ENCODE measurements around the gene ACTR3C.

Gene ACTR3C

GRCh38 chr7:150365673-150366398 is 42.5 kb upstream of the ACTR3C start:
- H3K27me3 ChIP-seq (ENCODE audit: control insufficient read depth, insufficient read depth, low read length), result no peaks in the 10 kb centered on the region
- H3K9me3 ChIP-seq (ENCODE audit: control insufficient read depth, insufficient read depth, low read length), result no peaks in the 10 kb centered on the region
- H3K4me3 ChIP-seq (ENCODE audit: low read depth, low read length), result no peak overlapping the region
- H3K9ac ChIP-seq (ENCODE audit: low read depth, low read length), result no peak overlapping the region
- peaks cover 10% of the 10 kb centered on the region for H3K36me3 ChIP-seq (ENCODE audit: control insufficient read depth, insufficient read depth, low read length)
- H3K4me1 ChIP-seq (ENCODE audit: control insufficient read depth, insufficient read depth, low read length), result peaks cover 15% of the 10 kb centered on the region

- no peak overlapping the region for H3K9ac ChIP-seq (ENCODE audit: low read depth, low read length)
- no peaks in the 10 kb centered on the region for H3K27me3 ChIP-seq (ENCODE audit: control insufficient read depth, insufficient read depth, low read length)
- peaks cover 15% of the 10 kb centered on the region for H3K4me1 ChIP-seq (ENCODE audit: control insufficient read depth, insufficient read depth, low read length)
- H3K36me3 ChIP-seq (ENCODE audit: control insufficient read depth, insufficient read depth, low read length), result peaks cover 5% of the 10 kb centered on the region
- H3K4me3 ChIP-seq (ENCODE audit: low read depth, low read length), result no peak overlapping the region
- H3K9me3 ChIP-seq (ENCODE audit: control insufficient read depth, insufficient read depth, low read length), result no peaks in the 10 kb centered on the region
These were observed 41.8 kb upstream of the ACTR3C start for GRCh38 chr7:150365194-150365593.

- Histone ChIP-seq H3K4me3 (ENCODE audit: low read depth, low read length) (no peak overlapping the region), H3K4me1 (ENCODE audit: control insufficient read depth, insufficient read depth, low read length) (peaks cover 8% of the 10 kb centered on the region), H3K9me3 (ENCODE audit: control insufficient read depth, insufficient read depth, low read length) (no peaks in the 10 kb centered on the region), H3K36me3 (ENCODE audit: control insufficient read depth, insufficient read depth, low read length) (no peaks in the 10 kb centered on the region), H3K27me3 (ENCODE audit: control insufficient read depth, insufficient read depth, low read length) (no peaks in the 10 kb centered on the region), H3K9ac (ENCODE audit: low read depth, low read length) (no peak overlapping the region)
These were observed 40.5 kb upstream of the ACTR3C start for GRCh38 chr7:150363872-150364271.

- Histone ChIP-seq H3K4me3 (ENCODE audit: low read depth, low read length) (no peak overlapping the region), H3K9ac (ENCODE audit: low read depth, low read length) (no peak overlapping the region), H3K9me3 (ENCODE audit: control insufficient read depth, insufficient read depth, low read length) (no peaks in the 10 kb centered on the region), H3K27me3 (ENCODE audit: control insufficient read depth, insufficient read depth, low read length) (no peaks in the 10 kb centered on the region), H3K4me1 (ENCODE audit: control insufficient read depth, insufficient read depth, low read length) (peaks cover 8% of the 10 kb centered on the region), H3K36me3 (ENCODE audit: control insufficient read depth, insufficient read depth, low read length) (no peaks in the 10 kb centered on the region)
These were observed 40.0 kb upstream of the ACTR3C start for GRCh38 chr7:150363370-150363769.

GRCh38 chr7:150361807-150362621 is 38.7 kb upstream of the ACTR3C start:
- peaks cover 11% of the 10 kb centered on the region for H3K4me1 ChIP-seq (ENCODE audit: control insufficient read depth, insufficient read depth, low read length)

GRCh38 chr7:150361402-150361801 is 38.1 kb upstream of the ACTR3C start:
- Histone ChIP-seq H3K4me1 (ENCODE audit: control insufficient read depth, insufficient read depth, low read length) (peaks cover 11% of the 10 kb centered on the region), H3K36me3 (ENCODE audit: control insufficient read depth, insufficient read depth, low read length) (no peaks in the 10 kb centered on the region), H3K9me3 (ENCODE audit: control insufficient read depth, insufficient read depth, low read length) (no peaks in the 10 kb centered on the region), H3K27me3 (ENCODE audit: control insufficient read depth, insufficient read depth, low read length) (no peaks in the 10 kb centered on the region), H3K9ac (ENCODE audit: low read depth, low read length) (no peak overlapping the region), H3K4me3 (ENCODE audit: low read depth, low read length) (no peak overlapping the region)

More at GRCh38 chr7:150361807-150362621, 38.7 kb upstream of the ACTR3C start:
- no peak overlapping the region for H3K4me3 ChIP-seq (ENCODE audit: low read depth, low read length)
- H3K9ac ChIP-seq (ENCODE audit: low read depth, low read length), result no peak overlapping the region
- no peaks in the 10 kb centered on the region for H3K9me3 ChIP-seq (ENCODE audit: control insufficient read depth, insufficient read depth, low read length)
- H3K36me3 ChIP-seq (ENCODE audit: control insufficient read depth, insufficient read depth, low read length), result no peaks in the 10 kb centered on the region
- no peaks in the 10 kb centered on the region for H3K27me3 ChIP-seq (ENCODE audit: control insufficient read depth, insufficient read depth, low read length)

- H3K4me1 ChIP-seq (ENCODE audit: control insufficient read depth, insufficient read depth, low read length), result peaks cover 11% of the 10 kb centered on the region
These were observed 37.2 kb upstream of the ACTR3C start for GRCh38 chr7:150360363-150361058.

GRCh38 chr7:150359622-150360362 is 36.4 kb upstream of the ACTR3C start:
- no peaks in the 10 kb centered on the region for H3K27me3 ChIP-seq (ENCODE audit: control insufficient read depth, insufficient read depth, low read length)
- no peak overlapping the region for H3K4me3 ChIP-seq (ENCODE audit: low read depth, low read length)
- no peaks in the 10 kb centered on the region for H3K36me3 ChIP-seq (ENCODE audit: control insufficient read depth, insufficient read depth, low read length)
- no peaks in the 10 kb centered on the region for H3K9me3 ChIP-seq (ENCODE audit: control insufficient read depth, insufficient read depth, low read length)
- H3K4me1 ChIP-seq (ENCODE audit: control insufficient read depth, insufficient read depth, low read length), result peaks cover 11% of the 10 kb centered on the region
- H3K9ac ChIP-seq (ENCODE audit: low read depth, low read length), result no peak overlapping the region

More at GRCh38 chr7:150360363-150361058, 37.2 kb upstream of the ACTR3C start:
- Histone ChIP-seq H3K9ac (ENCODE audit: low read depth, low read length) (no peak overlapping the region), H3K27me3 (ENCODE audit: control insufficient read depth, insufficient read depth, low read length) (no peaks in the 10 kb centered on the region), H3K9me3 (ENCODE audit: control insufficient read depth, insufficient read depth, low read length) (no peaks in the 10 kb centered on the region), H3K4me3 (ENCODE audit: low read depth, low read length) (no peak overlapping the region), H3K36me3 (ENCODE audit: control insufficient read depth, insufficient read depth, low read length) (no peaks in the 10 kb centered on the region)

- Histone ChIP-seq H3K9ac (ENCODE audit: low read depth, low read length) (no peak overlapping the region), H3K9me3 (ENCODE audit: control insufficient read depth, insufficient read depth, low read length) (no peaks in the 10 kb centered on the region), H3K4me3 (ENCODE audit: low read depth, low read length) (no peak overlapping the region), H3K27me3 (ENCODE audit: control insufficient read depth, insufficient read depth, low read length) (no peaks in the 10 kb centered on the region), H3K4me1 (ENCODE audit: control insufficient read depth, insufficient read depth, low read length) (peaks cover 11% of the 10 kb centered on the region), H3K36me3 (ENCODE audit: control insufficient read depth, insufficient read depth, low read length) (no peaks in the 10 kb centered on the region)
These were observed 35.8 kb upstream of the ACTR3C start for GRCh38 chr7:150358988-150359621.

GRCh38 chr7:150358433-150358832 is 35.1 kb upstream of the ACTR3C start:
- Histone ChIP-seq H3K36me3 (ENCODE audit: control insufficient read depth, insufficient read depth, low read length) (no peaks in the 10 kb centered on the region), H3K9ac (ENCODE audit: low read depth, low read length) (no peak overlapping the region), H3K9me3 (ENCODE audit: control insufficient read depth, insufficient read depth, low read length) (no peaks in the 10 kb centered on the region), H3K4me1 (ENCODE audit: control insufficient read depth, insufficient read depth, low read length) (peaks cover 11% of the 10 kb centered on the region), H3K4me3 (ENCODE audit: low read depth, low read length) (no peak overlapping the region), H3K27me3 (ENCODE audit: control insufficient read depth, insufficient read depth, low read length) (no peaks in the 10 kb centered on the region)
